Measurements from ENCODE around the gene BGN.

BGN gene

GRCh38 chrX:153486171-153486570 is 8.6 kb upstream of the BGN start:
- no peak for DNase-seq

- DNase-seq: no peak
Observed at GRCh38 chrX:153487590-153488071, 7.1 kb upstream of the BGN start.

DNA sequence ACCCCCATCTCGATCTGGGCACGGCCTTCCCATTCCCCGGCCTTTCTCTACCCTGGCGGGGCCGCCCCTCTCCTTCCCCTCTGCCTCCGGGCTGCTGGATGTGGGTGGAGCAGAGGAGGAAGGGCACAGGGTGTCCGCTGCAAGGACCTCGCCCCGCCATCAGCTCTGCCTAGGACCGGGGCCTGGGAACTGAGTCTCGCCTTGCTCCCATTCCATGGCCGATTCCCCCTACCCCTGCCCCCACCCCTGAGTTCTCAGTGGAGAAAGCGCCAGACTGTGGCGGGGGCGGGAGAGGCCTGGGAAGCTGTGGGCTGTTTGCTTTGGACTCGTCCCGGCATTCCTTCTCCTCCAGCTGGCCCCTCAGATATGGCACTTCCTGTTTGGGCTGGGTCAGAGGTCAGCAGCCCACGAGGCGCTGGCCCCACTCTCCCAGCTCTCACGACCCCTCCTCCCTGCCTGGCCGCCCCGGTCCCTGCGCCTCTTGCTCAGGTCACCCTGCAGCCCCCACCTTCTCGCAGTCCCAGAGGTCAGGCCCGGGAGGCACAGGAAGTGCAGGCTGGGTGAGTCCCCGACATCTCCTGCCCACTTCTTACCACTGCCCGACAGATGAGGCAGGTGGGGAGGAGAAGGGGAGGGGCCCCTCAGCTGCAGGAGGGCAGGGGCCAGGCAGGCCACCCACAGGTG is 6.4 kb upstream of the BGN start:
- no peak for DNase-seq

- no peak for DNase-seq
Observed at GRCh38 chrX:153490217-153490930, 4.4 kb upstream of the BGN start.

- DNase-seq: no peak
Observed at GRCh38 chrX:153491351-153491914, 3.3 kb upstream of the BGN start.

DNA sequence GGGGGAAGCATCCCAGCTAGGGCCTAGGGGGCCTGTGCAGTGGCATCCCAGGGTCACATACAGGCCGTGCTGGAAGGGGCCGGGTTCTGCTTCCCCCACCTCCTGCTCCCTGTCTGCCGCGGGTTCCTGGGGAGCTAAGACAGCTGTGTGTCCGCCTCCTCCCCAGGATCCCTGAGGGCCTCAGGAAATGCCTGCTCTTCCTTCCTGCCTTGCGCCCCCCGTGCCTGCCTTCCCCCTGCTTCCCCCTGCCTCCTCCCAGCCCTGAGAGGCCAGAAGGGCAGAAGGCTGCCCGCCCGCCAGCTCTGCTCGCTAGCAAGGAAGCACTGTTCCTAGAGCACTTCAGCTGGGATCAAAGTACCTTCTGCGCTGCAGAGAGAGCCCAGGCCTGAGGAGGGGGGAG is 2.9 kb upstream of the BGN start:
- DNase-seq: no peak

GRCh38 chrX:153492543-153492942 is 2.2 kb upstream of the BGN start:
- no peak for DNase-seq

- no peak for DNase-seq
Observed at GRCh38 chrX:153493085-153493484, 1.7 kb upstream of the BGN start.

GRCh38 chrX:153494061-153494460 is 719 bp upstream of the BGN start:
- no peak for DNase-seq

- DNase-seq: no peak
Observed at GRCh38 chrX:153495362-153495751, 577 bp downstream of the BGN start.

DNA sequence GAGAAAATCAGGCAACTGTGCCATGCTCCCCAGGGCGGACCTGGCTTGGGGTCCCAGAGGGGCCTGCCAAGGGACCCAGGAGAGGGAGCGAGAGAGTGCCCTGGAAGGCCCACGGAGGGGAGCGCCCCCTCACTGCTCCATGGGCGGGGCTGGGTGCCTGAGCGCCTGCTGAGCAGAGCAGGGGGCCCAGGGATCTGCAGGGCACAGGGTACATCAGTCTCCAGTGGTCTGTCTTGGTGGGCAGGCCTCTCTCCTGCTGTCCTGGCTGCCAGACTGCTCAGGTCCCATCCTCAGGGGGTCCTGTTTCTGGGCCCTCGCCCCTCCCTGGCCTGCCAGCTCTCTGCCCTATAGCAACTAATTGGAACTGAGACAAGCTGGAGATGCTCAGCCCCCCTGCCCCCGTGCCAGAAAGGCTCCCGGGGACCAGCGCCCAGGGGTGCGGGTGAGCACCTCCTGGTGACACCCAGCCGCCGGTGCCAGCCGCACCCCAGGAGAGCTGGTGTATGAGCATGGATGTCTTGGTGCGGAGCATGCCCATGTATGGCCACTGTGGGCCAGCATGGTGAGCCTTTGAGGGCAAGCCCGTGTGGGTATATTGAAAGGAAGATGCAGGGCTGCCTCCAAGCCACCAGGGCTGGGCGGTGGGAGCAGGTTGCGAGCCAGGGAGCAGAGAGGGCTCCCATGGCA is 1.3 kb downstream of the BGN start:
- no peak for DNase-seq

- no peak for DNase-seq
Observed at GRCh38 chrX:153496590-153496959, 1.8 kb downstream of the BGN start.

GRCh38 chrX:153498453-153498852 is 3.7 kb downstream of the BGN start:
- DNase-seq: no peak

DNA sequence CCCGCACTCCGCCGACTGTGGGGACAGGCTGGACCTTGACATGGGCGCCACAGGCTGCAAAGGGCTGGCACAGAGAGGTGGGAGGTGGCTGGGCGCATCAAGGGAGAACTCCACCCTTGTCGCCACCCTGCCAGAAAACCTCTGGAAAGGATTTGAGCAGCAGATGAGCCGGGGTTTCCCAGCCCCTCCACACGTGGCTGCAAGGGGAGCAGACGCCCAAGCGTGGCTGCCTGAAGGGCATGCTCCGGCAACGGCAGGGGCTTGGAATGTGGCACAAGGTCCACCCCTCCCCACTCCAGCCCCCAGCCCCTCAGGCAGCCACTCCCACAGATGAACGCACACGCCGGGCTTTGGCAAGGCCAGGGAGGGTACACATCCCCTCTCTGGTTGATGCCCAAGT is 4.6 kb downstream of the BGN start:
- no peak for DNase-seq

DNA sequence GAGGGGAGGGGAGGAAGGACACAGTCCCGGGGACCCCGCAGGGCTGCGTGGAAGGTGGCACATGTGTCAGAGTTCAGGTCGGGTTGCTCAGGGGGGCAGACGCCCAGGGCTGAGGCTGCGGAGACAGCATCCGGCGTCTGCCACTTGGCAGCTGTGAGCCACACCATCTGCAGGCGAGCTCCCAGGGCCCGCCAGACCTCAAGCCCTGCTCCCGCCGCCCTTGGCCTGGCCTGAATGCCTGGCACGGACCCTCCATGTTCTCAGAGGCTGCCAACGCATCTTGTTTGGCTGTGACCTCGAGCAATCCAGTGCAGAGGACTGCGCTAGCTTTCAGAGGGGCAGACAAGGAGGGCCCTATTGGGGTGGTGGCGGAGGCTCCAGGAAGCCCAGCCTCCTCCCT is 5.1 kb downstream of the BGN start:
- no peak for DNase-seq

DNA sequence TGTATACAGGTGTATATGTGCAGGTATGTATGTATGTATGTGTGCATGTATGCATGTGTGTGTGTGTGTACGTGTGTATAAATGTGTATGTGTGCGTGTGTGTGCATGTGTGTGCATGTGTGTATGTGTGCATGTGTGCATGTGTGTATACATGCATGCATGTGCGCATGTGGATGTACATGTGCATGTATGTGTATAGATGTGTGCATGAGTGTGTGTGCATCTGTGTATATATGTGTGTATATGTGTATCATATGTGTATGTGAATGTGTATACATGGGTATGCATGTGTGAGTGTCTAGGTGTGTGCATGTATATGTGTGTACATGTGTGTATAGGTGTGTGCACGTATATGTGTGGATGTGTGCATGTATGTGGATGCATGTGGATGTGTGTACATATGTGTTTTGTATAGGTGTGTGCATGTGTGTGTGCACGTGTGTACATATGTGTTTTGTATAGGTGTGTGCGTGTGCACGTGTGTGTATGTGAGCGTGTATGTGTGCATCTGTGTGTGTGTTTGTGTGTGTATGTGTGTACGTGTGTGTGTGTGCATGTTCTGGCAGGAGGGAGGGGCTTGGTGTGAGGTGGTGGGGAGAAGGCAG is 6.0 kb downstream of the BGN start:
- DNase-seq: no peak

DNA sequence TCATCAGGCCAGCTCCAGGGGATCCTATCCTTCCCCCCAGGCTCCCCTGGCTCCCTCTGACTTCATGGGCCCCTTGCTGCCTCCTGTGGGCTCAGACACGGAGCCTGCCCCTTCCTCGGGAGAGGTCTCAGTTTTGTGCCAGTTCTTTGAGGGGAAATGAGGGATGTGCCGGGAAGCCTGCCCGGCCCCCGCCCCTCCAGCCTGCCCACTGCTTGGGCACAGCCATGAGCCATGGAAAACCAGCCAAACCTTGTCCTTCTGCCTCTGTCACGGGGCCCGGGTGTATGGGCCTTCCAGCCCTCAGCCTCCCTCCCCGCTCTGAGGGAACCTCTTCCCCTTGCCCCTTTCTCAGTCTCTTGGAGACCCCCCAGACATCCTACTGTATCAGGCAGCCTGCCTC is 6.8 kb downstream of the BGN start:
- no peak for DNase-seq

DNA sequence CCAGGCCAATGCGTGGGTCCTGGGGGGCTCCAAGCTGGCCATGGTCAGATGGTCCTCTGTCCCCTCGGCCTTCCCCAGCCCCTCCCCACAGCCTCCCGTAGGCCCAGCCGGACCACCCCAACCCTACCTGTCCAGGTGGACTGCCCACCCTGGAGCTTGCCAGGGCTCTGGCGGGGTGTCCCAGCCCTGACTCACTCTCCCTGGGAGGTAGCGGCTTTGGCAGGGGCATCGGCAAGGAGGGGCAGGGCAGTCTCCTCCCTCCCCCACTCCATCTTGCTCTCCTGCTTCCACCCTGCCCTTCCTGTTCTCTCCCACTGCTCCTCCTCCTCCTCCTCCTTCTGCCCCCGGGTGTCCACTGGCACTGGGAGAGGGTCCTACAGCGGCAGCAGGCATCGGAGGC is 7.4 kb downstream of the BGN start:
- DNase-seq: no peak

- no peak for DNase-seq
Observed at GRCh38 chrX:153502796-153503195, 8.0 kb downstream of the BGN start.

DNA sequence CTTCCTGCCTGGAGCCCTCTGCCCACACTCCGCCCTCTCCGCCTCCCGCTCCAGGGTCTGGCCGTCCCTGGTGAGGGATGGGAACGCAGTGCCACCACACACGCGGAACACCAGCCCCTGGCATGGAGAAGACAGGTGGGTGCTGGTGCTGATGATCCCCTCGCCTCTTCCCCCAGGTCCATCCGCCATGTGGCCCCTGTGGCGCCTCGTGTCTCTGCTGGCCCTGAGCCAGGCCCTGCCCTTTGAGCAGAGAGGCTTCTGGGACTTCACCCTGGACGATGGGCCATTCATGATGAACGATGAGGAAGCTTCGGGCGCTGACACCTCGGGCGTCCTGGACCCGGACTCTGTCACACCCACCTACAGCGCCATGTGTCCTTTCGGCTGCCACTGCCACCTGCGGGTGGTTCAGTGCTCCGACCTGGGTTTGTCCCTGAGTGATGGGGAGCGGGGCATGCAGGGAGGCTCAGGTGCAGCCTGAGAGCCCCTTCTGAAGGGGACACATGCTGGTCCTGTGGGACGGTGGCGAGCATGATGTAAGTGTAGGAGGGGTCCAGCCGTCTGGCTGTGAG is 9.8 kb downstream of the BGN start:
- no peak for DNase-seq

DNA sequence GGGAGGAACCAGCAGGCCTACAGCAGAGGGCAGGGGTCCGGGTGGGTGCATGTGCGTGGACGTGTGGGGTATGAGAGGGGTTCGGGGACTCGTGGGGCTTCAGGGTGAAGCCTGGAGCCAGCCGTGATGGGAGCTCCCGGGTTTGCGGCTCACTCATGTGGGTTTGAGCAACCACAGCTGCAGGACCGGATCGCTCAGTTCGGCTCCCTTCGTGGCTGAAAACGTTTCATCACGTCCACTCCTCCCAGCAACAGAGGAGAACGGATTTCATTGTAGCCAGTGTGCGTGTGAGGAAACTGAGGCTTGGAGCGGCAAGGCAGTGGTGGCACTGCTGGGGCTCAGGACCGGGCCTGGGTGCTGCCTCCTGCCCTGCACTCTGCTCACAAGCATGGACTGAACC is 10.6 kb downstream of the BGN start:
- no peak for DNase-seq

DNA sequence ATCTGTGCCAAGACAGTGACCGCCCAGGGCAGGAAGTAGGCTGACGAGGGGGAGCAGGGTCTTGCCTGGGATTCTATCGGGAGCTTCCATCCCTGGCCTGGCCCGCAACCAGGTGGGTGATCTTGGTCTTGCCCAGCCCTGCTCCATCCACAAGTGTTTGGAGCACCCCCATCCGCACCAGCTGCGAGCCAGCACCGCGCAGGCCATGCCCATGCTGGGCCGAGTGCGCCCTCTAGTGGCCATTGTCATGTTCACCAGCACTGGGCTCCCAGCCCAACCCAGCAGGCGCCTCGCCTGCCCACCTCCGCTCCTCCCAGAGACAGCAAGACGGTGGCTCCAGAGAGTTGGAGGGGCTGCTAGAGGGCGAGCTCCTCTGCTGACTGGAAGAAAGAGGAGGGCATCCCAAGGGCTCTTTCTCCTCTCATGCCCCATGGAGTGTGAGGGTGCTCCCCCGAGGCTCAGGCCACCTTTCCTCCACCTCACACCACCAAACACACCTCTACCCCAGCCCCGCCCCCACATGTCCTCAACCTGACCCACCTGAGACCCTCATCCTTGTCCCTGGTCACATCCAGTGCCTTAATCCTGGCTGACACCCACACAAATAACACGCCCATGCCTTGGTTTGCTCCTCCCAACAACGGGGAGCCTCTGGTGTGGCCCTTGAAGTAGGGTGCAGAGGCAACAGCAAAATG is 12.9 kb downstream of the BGN start:
- peak; percentile 22 to 36 for DNase-seq

All from AML-193 (cell line).